Progenitor cell of endocrine pancreas (in vitro differentiated cells): ENCODE data around the gene SPARCL1. TPM values are rescaled to one million over a fixed set of nuclear protein-coding genes. Genes with fewer than 3 reads are reported as not detected.

Source experiments
- DNase-seq: peaks from one replicate; pipeline ENCODE4 v3.0.0; 2021; ENCODE audit warnings: low spot score; ENCODE audit not compliant: unreplicated experiment
- H3K27ac Mint-ChIP-seq: 2 replicates; pipeline ENCODE4 v1.8.0; 2021; ENCODE audit warnings: mild to moderate bottlenecking, moderate library complexity, mixed read lengths
- H3K27me3 Mint-ChIP-seq: 2 replicates; pipeline ENCODE4 v1.8.0; 2021; ENCODE audit warnings: mixed read lengths
- H3K36me3 Mint-ChIP-seq: 2 replicates; pipeline ENCODE4 v1.8.0; 2022; ENCODE audit warnings: mixed read lengths; ENCODE audit not compliant: insufficient read depth
- H3K4me1 Mint-ChIP-seq: 2 replicates; pipeline ENCODE4 v1.8.0; 2021; ENCODE audit warnings: low read depth, mixed read lengths
- H3K4me3 Mint-ChIP-seq: 2 replicates; pipeline ENCODE4 v1.8.0; 2021; ENCODE audit warnings: low read depth, mild to moderate bottlenecking, moderate library complexity, mixed read lengths
- H3K9me3 Mint-ChIP-seq: 2 replicates; pipeline ENCODE4 v1.8.0; 2021; ENCODE audit warnings: low read depth, mixed read lengths
- total RNA-seq: library from RNA; stranded (reverse); gene quantifications from 2 replicates; pipeline ENCODE4 v1.2.1, GENCODE V29; 2021
- TF ChIP-seq, protein P1 (sequence below): fragments of 200-600 bp; sonication (generic); IDR thresholded peaks from one replicate; pipeline ENCODE4 v1.5.0; 2021; ENCODE audit warnings: antibody characterized with exemption, mild to moderate bottlenecking; ENCODE audit not compliant: unreplicated experiment

The SPARCL1 gene
- total RNA-seq, 1 donor from 2014 or later, result 0.41 TPM

GRCh38 chr4:87523307-87523706 is 5.9 kb downstream of the SPARCL1 start:
- H3K27me3 Mint-ChIP-seq, result no peaks in the 10 kb centered on the region
- H3K9me3 Mint-ChIP-seq, result peaks cover 14% of the 10 kb centered on the region
- H3K27ac Mint-ChIP-seq, result no peak overlapping the region
- H3K4me1 Mint-ChIP-seq, result peaks cover 17% of the 10 kb centered on the region
- TF ChIP-seq, protein P1, sequence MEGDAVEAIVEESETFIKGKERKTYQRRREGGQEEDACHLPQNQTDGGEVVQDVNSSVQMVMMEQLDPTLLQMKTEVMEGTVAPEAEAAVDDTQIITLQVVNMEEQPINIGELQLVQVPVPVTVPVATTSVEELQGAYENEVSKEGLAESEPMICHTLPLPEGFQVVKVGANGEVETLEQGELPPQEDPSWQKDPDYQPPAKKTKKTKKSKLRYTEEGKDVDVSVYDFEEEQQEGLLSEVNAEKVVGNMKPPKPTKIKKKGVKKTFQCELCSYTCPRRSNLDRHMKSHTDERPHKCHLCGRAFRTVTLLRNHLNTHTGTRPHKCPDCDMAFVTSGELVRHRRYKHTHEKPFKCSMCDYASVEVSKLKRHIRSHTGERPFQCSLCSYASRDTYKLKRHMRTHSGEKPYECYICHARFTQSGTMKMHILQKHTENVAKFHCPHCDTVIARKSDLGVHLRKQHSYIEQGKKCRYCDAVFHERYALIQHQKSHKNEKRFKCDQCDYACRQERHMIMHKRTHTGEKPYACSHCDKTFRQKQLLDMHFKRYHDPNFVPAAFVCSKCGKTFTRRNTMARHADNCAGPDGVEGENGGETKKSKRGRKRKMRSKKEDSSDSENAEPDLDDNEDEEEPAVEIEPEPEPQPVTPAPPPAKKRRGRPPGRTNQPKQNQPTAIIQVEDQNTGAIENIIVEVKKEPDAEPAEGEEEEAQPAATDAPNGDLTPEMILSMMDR, result no peak
- H3K36me3 Mint-ChIP-seq, result peaks cover 6% of the 10 kb centered on the region
- no peak overlapping the region for H3K4me3 Mint-ChIP-seq
- no peak for DNase-seq

DNA sequence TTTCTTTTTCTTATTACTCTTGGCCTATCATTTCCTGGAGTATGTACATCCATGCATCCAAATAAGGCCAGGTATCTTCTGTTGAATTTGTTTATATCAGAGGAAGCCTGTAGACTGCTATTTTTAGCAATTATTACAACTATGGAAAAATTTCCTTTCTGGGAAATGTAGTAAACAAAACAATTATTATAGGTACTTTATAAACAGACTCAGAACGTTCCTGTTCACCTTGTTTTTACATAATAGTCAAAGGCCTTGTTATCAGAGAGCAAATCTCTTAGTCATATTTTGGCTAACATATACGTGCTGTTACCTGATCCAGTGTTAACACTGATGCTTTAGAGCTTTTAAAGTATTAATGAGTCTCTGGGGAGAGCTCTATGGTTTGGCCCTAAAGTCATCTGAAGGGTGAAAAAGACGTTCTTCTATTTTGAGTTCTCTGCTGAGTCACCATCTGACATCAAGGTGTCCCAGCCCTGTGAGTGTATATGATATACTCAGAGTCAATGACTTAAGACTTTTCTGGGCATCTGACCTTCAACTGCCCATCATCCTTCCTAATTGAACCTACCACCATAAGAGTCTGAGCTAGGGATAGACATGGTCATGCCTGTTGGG is 7.3 kb downstream of the SPARCL1 start:
- Mint-ChIP-seq H3K27me3 (no peaks in the 10 kb centered on the region), H3K4me1 (peaks cover 4% of the 10 kb centered on the region), H3K36me3 (peaks cover 6% of the 10 kb centered on the region), H3K4me3 (no peak overlapping the region), H3K9me3 (peaks cover 14% of the 10 kb centered on the region), H3K27ac (no peak overlapping the region)
- TF ChIP-seq, protein P1, result no peak
- no peak for DNase-seq

- H3K9me3 Mint-ChIP-seq, result peaks cover 14% of the 10 kb centered on the region
- H3K4me3 Mint-ChIP-seq, result no peak overlapping the region
- H3K36me3 Mint-ChIP-seq, result peaks cover 6% of the 10 kb centered on the region
- DNase-seq, result no peak
- no peaks in the 10 kb centered on the region for H3K27me3 Mint-ChIP-seq
- TF ChIP-seq, protein P1, result no peak
- no peak overlapping the region for H3K27ac Mint-ChIP-seq
- peaks cover 4% of the 10 kb centered on the region for H3K4me1 Mint-ChIP-seq
Observed at GRCh38 chr4:87521319-87521718, 7.9 kb downstream of the SPARCL1 start.

DNA sequence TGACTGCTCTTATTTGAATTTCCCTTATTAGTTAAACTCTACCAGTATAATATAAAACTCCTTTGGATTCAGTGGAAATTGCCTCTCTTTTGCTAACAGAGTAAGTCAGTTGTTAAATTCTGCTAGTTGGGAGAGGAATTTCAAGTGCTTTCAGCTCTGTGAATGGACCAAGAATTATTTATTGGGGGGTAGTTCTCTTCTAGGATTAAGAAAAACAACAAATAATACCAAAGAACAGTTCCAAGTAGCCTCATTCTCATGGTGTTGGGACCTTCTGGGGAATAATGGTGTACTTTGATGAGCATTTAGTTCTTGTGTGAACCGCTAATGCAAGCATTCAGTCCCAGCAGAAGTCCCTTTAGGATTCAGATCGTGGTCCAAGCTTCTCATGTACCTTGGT is 11.6 kb downstream of the SPARCL1 start:
- H3K36me3 Mint-ChIP-seq, result no peaks in the 10 kb centered on the region
- H3K4me3 Mint-ChIP-seq, result no peak overlapping the region
- H3K9me3 Mint-ChIP-seq, result no peaks in the 10 kb centered on the region
- H3K4me1 Mint-ChIP-seq, result no peaks in the 10 kb centered on the region
- no peaks in the 10 kb centered on the region for H3K27me3 Mint-ChIP-seq
- H3K27ac Mint-ChIP-seq, result no peak overlapping the region
- DNase-seq, result no peak
- TF ChIP-seq, protein P1, result no peak

- Mint-ChIP-seq H3K27ac (no peak overlapping the region), H3K4me3 (no peak overlapping the region), H3K4me1 (no peaks in the 10 kb centered on the region), H3K9me3 (no peaks in the 10 kb centered on the region), H3K27me3 (no peaks in the 10 kb centered on the region), H3K36me3 (no peaks in the 10 kb centered on the region)
- no peak for DNase-seq
- TF ChIP-seq, protein P1, result no peak
Observed at GRCh38 chr4:87516683-87517082, 12.5 kb downstream of the SPARCL1 start.
